B cell (primary cell): Measurements from ENCODE around the gene ATP5F1A. TPM values are rescaled to one million over a fixed set of nuclear protein-coding genes. Genes with fewer than 3 reads are reported as not detected.
"Not testable (repeated sequence)": the region's sequence is repeated elsewhere in the genome, so short reads cannot be mapped to it uniquely, and the experiment has no call there.

Experiments
- ATAC-seq: fragments of 200-7000 bp; cut with Tn5 transposase; one replicate; pipeline ENCODE4 v1.10.0; 2021; ENCODE audit warnings: low read depth, mild to moderate bottlenecking, moderate number of reproducible peaks, moderate library complexity
- CTCF ChIA-PET: fragments of 350-600 bp; sonication (Branson Sonifier 250); formaldehyde crosslinking; loops from one replicate; lab custom pipeline; 2021; ENCODE audit warnings: antibody characterized with exemption, inconsistent platforms; lab: Charles Lee
- POLR2A ChIA-PET: fragments of 350-600 bp; sonication (Branson Sonifier 250); formaldehyde crosslinking; loops from one replicate; lab custom pipeline; 2021; ENCODE audit warnings: antibody characterized with exemption; lab: Charles Lee
- DNase-seq: peaks from one replicate; pipeline ENCODE4 v3.0.0; 2013
- H2AFZ ChIP-seq: 2 replicates; pipeline ENCODE4 v1.6.1; 2012; ENCODE audit warnings: mild to moderate bottlenecking, low read depth, low read length; ENCODE audit not compliant: insufficient read depth, poor library complexity, severe bottlenecking
- H3K27ac ChIP-seq, 2 donors: 1 replicate in 1 of 2; 2 replicates in 1 of 2; pipeline ENCODE4 v1.5.1; 2012 to 2013; ENCODE audit warnings: low read length in 2 of 2, mild to moderate bottlenecking in 2 of 2, moderate library complexity in 1 of 2
- H3K27me3 ChIP-seq, 4 experiments: fragments of 200-600 bp in 1 of 4; sonication (generic) in 1 of 4; replicated peaks in 1 of 4; 1 replicate in 2 of 4; 2 replicates in 2 of 4; pipeline versions ENCODE4 v1.6.1 to v1.7.0; 2013 to 2016; ENCODE audit warnings: low read length in 3 of 4, mild to moderate bottlenecking in 2 of 4, mixed read lengths in 1 of 4, moderate library complexity in 1 of 4; ENCODE audit not compliant: insufficient read depth in 4 of 4, control insufficient read depth in 3 of 4; ENCODE audit errors: control extremely low read depth in 1 of 4
- H3K36me3 ChIP-seq, 2 experiments: replicated peaks in 1 of 2; 1 replicate in 1 of 2; 2 replicates in 1 of 2; pipeline versions ENCODE4 v1.6.1 to v1.7.1; 2013; ENCODE audit warnings: low read length in 1 of 2; ENCODE audit not compliant: insufficient read depth in 2 of 2, control insufficient read depth in 1 of 2; ENCODE audit errors: control extremely low read depth in 1 of 2, extremely low read depth in 1 of 2
- H3K4me1 ChIP-seq, 2 donors: fragments of 200-600 bp in 1 of 2; sonication (generic) in 1 of 2; 1 replicate in 1 of 2; 2 replicates in 1 of 2; pipeline versions ENCODE4 v1.5.1 to v1.6.1; 2013 to 2017; ENCODE audit warnings: low read length in 2 of 2; ENCODE audit not compliant: control insufficient read depth in 2 of 2, insufficient read depth in 2 of 2
- H3K4me2 ChIP-seq: replicated peaks from 2 replicates; pipeline ENCODE3; 2012; ENCODE audit warnings: mild to moderate bottlenecking, low read depth, low read length; ENCODE audit not compliant: poor library complexity, severe bottlenecking
- H3K4me3 ChIP-seq, 5 experiments: fragments of 200-600 bp in 1 of 5; sonication (generic) in 1 of 5; 1 replicate in 3 of 5; 2 replicates in 2 of 5; pipeline versions ENCODE4 v1.5.1 to v1.7.0; 2011 to 2016; ENCODE audit warnings: low read length in 4 of 5, mild to moderate bottlenecking in 4 of 5, low read depth in 2 of 5, control low read depth in 1 of 5, moderate library complexity in 1 of 5; ENCODE audit not compliant: insufficient read depth in 1 of 5; ENCODE audit errors: control extremely low read depth in 1 of 5, extremely low read depth in 1 of 5
- H3K79me2 ChIP-seq: fragments of 200-600 bp; sonication (generic); one replicate; pipeline ENCODE4 v1.6.0; 2016; ENCODE audit warnings: low read length; ENCODE audit not compliant: control insufficient read depth, insufficient read depth
- H3K9ac ChIP-seq: fragments of 200-600 bp; sonication (generic); 2 replicates; pipeline ENCODE4 v1.6.1; 2017; ENCODE audit warnings: mild to moderate bottlenecking, low read length, moderate library complexity
- H3K9me3 ChIP-seq, 3 donors: one replicate each; pipeline versions ENCODE4 v1.6.1 to v1.7.1; 2013; ENCODE audit warnings: low read length in 2 of 3; ENCODE audit not compliant: control insufficient read depth in 2 of 3, insufficient read depth in 1 of 3; ENCODE audit errors: control extremely low read depth in 1 of 3
- H4K20me1 ChIP-seq: 2 replicates; pipeline ENCODE4 v1.6.0; 2012; ENCODE audit warnings: mild to moderate bottlenecking, low read length; ENCODE audit not compliant: insufficient read depth, control insufficient read depth, poor library complexity, severe bottlenecking
- H3K27ac Mint-ChIP-seq: one replicate; pipeline ENCODE4 v1.8.0; 2021; ENCODE audit warnings: mixed read lengths
- H3K27me3 Mint-ChIP-seq: one replicate; pipeline ENCODE4 v1.8.0; 2021; ENCODE audit warnings: mixed read lengths
- H3K4me1 Mint-ChIP-seq: one replicate; pipeline ENCODE4 v1.8.0; 2021; ENCODE audit warnings: mixed read lengths
- H3K4me3 Mint-ChIP-seq: one replicate; pipeline ENCODE4 v1.8.0; 2021; ENCODE audit warnings: mixed read lengths
- H3K9me3 Mint-ChIP-seq: one replicate; pipeline ENCODE4 v1.8.0; 2022; ENCODE audit warnings: mixed read lengths; ENCODE audit not compliant: insufficient read depth
- CTCF ChIP-seq: fragments of 200-600 bp; IDR thresholded peaks from one replicate; pipeline ENCODE4 v1.8.0; 2022; ENCODE audit warnings: antibody characterized with exemption, mild to moderate bottlenecking
- EZH2 ChIP-seq: IDR thresholded peaks from 2 replicates; pipeline ENCODE4 v1.6.1; 2012; ENCODE audit warnings: borderline replicate concordance, low read depth, mild to moderate bottlenecking, moderate library complexity, low read length; ENCODE audit not compliant: insufficient read depth, poor library complexity, severe bottlenecking
- WGBS: methylation state at CpG from one replicate; pipeline ENCODE4 v1.1.5; 2013; ENCODE audit warnings: missing lambda C conversion rate; ENCODE audit not compliant: insufficient coverage; 5-methylcytosine and 5-hydroxymethylcytosine counted together
- intact Hi-C: fragments of 100-400 bp; cut with micrococcal nuclease; formaldehyde crosslinking; loops from one replicate; pipeline ENCODE4 v1.10.0; 2022
- polyA plus RNA-seq: library from polyadenylated mRNA; depleted of rRNA; stranded (reverse); fragments of >200 nt; gene quantifications from 2 replicates; pipeline ENCODE4 v1.2.3, GENCODE V29; 2012
- total RNA-seq, 2 donors: library from RNA; stranded (reverse); fragments of 120-200 nt in 1 of 2; gene quantifications; 1 replicate in 1 of 2; 2 replicates in 1 of 2; pipeline versions ENCODE4 v1.2.3 to v1.2.4, GENCODE V29; 2013 to 2022

Gene ATP5F1A
- total and polyA plus RNA-seq, 2 donors (not counting 1 experiment from before 2014, with no cell fraction given): 225 to 235 TPM

- Histone ChIP-seq H3K27me3 (no peaks in the 10 kb centered on the region), H3K4me2 (no peak overlapping the region), H3K9me3 (no peaks in the 10 kb centered on the region), H2AFZ (no peak overlapping the region), H3K4me3 (no peak overlapping the region), H3K27ac (no peak overlapping the region), H3K36me3 (no peaks in the 10 kb centered on the region), H3K4me1 (no peaks in the 10 kb centered on the region), H4K20me1 (no peaks in the 10 kb centered on the region), H3K9ac (no peak overlapping the region), H3K79me2 (no peaks in the 10 kb centered on the region)
- ChIA-PET POLR2A (no interaction called here), CTCF (no interaction called here)
- Mint-ChIP-seq H3K4me1 (no peaks in the 10 kb centered on the region), H3K9me3 (no peaks in the 10 kb centered on the region), H3K4me3 (no peak overlapping the region), H3K27ac (no peak overlapping the region), H3K27me3 (peaks cover 6% of the 10 kb centered on the region)
- ATAC-seq: no peak
- intact Hi-C loops: no loop called here
- no CpG with 5 or more reads among the region's 5 CpGs for WGBS
- TF ChIP-seq CTCF (no peak), EZH2 (no peak)
- no peak for DNase-seq
Observed at GRCh38 chr18:46050268-46050667, 47.8 kb downstream of the ATP5F1A start.

GRCh38 chr18:46048641-46049040 lies 49.5 kb downstream of the ATP5F1A start:
- H3K79me2 ChIP-seq: no peaks in the 10 kb centered on the region
- WGBS: no CpG with 5 or more reads among the region's 1 CpG
- TF ChIP-seq EZH2: no peak
- ChIA-PET POLR2A (no interaction called here), CTCF (no interaction called here)
- DNase-seq: no peak
- no peaks in the 10 kb centered on the region for H3K9me3 Mint-ChIP-seq
- H3K4me3 ChIP-seq: no peak overlapping the region
- H3K4me2 ChIP-seq: no peak overlapping the region
- no peaks in the 10 kb centered on the region for H3K4me1 ChIP-seq
- H3K27ac ChIP-seq: no peak overlapping the region
- H3K9me3 ChIP-seq: no peaks in the 10 kb centered on the region
- no peak for ATAC-seq
- no peak overlapping the region for H2AFZ ChIP-seq
- no peaks in the 10 kb centered on the region for H3K27me3 ChIP-seq
- intact Hi-C loops: no loop called here
- H3K4me3 Mint-ChIP-seq: no peak overlapping the region
- H3K9ac ChIP-seq: no peak overlapping the region
- H3K4me1 Mint-ChIP-seq: no peaks in the 10 kb centered on the region
- H3K27ac Mint-ChIP-seq: no peak overlapping the region
- peaks cover under 1% of the 10 kb centered on the region for H3K27me3 Mint-ChIP-seq
- no peaks in the 10 kb centered on the region for H3K36me3 ChIP-seq
- no peaks in the 10 kb centered on the region for H4K20me1 ChIP-seq

GRCh38 chr18:46047369-46047768 lies 50.7 kb downstream of the ATP5F1A start:
- H3K9me3 Mint-ChIP-seq, H3K9ac ChIP-seq, H3K4me2 ChIP-seq, H3K4me1 Mint-ChIP-seq, H3K79me2 ChIP-seq, H2AFZ ChIP-seq, H3K4me3 Mint-ChIP-seq, H3K4me3 ChIP-seq, H3K27ac Mint-ChIP-seq, H3K27me3 Mint-ChIP-seq, DNase-seq, H3K27ac ChIP-seq, ATAC-seq, intact Hi-C loops, H3K4me1 ChIP-seq, H4K20me1 ChIP-seq, H3K9me3 ChIP-seq, H3K27me3 ChIP-seq, H3K36me3 ChIP-seq, POLR2A ChIA-PET, CTCF ChIA-PET: not testable (repeated sequence)
- WGBS: 90% methylated on average over 7 of the region's 13 CpGs
